ENCODE measurements around the gene SSH2. TPM values are rescaled to one million over a fixed set of nuclear protein-coding genes. Genes with fewer than 3 reads are reported as not detected.

The SSH2 gene
- polyA plus RNA-seq, 1 donor from 2014 or later = 16.6 TPM

DNA sequence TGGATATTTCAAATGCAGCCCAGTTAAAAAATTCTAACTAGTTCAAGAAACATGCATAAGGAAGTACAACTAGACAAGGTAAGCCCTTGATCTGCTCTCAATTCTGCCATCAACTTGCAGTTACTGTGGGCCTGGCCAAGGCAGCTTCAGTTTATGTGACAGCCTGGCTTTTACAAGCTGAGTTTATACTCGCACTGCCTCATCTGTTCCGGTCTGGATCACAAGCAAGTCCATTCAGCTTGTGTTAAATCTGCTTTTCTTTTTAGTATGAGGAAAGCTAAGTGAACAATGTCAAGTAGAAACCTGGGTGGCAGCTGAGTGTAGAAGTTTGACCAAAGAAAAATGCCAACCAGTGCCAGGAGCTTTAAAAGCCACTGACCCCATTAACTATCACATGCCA is 230.7 kb downstream of the SSH2 start:
- H3K4me3 ChIP-seq (ENCODE audit: low read length) = no peak overlapping the region
- no peak overlapping the region for H3K4me2 ChIP-seq (ENCODE audit: low read length)
- H4K20me1 ChIP-seq (ENCODE audit: insufficient read depth) = no peaks in the 10 kb centered on the region
- H3K9me2 ChIP-seq (ENCODE audit: insufficient read depth, low read length) = no peaks in the 10 kb centered on the region
- H3F3A ChIP-seq (ENCODE audit: insufficient read depth, low read length, poor library complexity, severe bottlenecking) = no peaks in the 10 kb centered on the region
- no peak for TF ChIP-seq SMC3 (conservative IDR thresholded peaks at IDR 0.05; ENCODE audit: poor library complexity)
- no peak for TF ChIP-seq POLR2AphosphoS5 (IDR thresholded peaks at IDR 0.05)
- TF ChIP-seq CTCF (IDR thresholded peaks at IDR 0.05; ENCODE audit: poor library complexity, severe bottlenecking) = no peak
- TF ChIP-seq EP300 (conservative IDR thresholded peaks at IDR 0.05; ENCODE audit: poor library complexity, severe bottlenecking) = no peak
- TF ChIP-seq, protein P1, sequence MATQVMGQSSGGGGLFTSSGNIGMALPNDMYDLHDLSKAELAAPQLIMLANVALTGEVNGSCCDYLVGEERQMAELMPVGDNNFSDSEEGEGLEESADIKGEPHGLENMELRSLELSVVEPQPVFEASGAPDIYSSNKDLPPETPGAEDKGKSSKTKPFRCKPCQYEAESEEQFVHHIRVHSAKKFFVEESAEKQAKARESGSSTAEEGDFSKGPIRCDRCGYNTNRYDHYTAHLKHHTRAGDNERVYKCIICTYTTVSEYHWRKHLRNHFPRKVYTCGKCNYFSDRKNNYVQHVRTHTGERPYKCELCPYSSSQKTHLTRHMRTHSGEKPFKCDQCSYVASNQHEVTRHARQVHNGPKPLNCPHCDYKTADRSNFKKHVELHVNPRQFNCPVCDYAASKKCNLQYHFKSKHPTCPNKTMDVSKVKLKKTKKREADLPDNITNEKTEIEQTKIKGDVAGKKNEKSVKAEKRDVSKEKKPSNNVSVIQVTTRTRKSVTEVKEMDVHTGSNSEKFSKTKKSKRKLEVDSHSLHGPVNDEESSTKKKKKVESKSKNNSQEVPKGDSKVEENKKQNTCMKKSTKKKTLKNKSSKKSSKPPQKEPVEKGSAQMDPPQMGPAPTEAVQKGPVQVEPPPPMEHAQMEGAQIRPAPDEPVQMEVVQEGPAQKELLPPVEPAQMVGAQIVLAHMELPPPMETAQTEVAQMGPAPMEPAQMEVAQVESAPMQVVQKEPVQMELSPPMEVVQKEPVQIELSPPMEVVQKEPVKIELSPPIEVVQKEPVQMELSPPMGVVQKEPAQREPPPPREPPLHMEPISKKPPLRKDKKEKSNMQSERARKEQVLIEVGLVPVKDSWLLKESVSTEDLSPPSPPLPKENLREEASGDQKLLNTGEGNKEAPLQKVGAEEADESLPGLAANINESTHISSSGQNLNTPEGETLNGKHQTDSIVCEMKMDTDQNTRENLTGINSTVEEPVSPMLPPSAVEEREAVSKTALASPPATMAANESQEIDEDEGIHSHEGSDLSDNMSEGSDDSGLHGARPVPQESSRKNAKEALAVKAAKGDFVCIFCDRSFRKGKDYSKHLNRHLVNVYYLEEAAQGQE (IDR thresholded peaks at IDR 0.05; ENCODE audit: borderline replicate concordance) = no peak
- TF ChIP-seq RAD21 (conservative IDR thresholded peaks at IDR 0.05) = no peak
- TF ChIP-seq TAF1 (IDR thresholded peaks at IDR 0.05; ENCODE audit: low read depth) = no peak
- no peak for TF ChIP-seq MXI1 (conservative IDR thresholded peaks at IDR 0.05; ENCODE audit: poor library complexity, severe bottlenecking)
- no peak for TF ChIP-seq EZH2 (IDR thresholded peaks at IDR 0.05; ENCODE audit: borderline replicate concordance, insufficient read depth, low read length, poor library complexity, severe bottlenecking)
- H3K9me3 ChIP-seq (ENCODE audit: low read length) = no peaks in the 10 kb centered on the region
- no peak overlapping the region for H3K27ac ChIP-seq (ENCODE audit: low read length)
- H3K9ac ChIP-seq (ENCODE audit: low read length) = no peak overlapping the region
- H3K27me3 ChIP-seq (ENCODE audit: insufficient read depth, low read depth, low read length) = no peaks in the 10 kb centered on the region
- peaks cover 4% of the 10 kb centered on the region for H3K36me3 ChIP-seq (ENCODE audit: insufficient read depth, low read length)
- no peak overlapping the region for H2AFZ ChIP-seq (ENCODE audit: low read depth, low read length)
- H3K79me2 ChIP-seq (replicated peaks; ENCODE audit: insufficient read depth, low read length) = no peaks in the 10 kb centered on the region

- TF ChIP-seq CTCF (IDR thresholded peaks at IDR 0.05; ENCODE audit: poor library complexity, severe bottlenecking) = no peak
- no peak for TF ChIP-seq POLR2AphosphoS5 (IDR thresholded peaks at IDR 0.05)
- TF ChIP-seq SMC3 (conservative IDR thresholded peaks at IDR 0.05; ENCODE audit: poor library complexity) = no peak
- no peak for TF ChIP-seq TAF1 (IDR thresholded peaks at IDR 0.05; ENCODE audit: low read depth)
Measured at GRCh38 chr17:29698837-29699236, 231.2 kb downstream of the SSH2 start.

More at GRCh38 chr17:29698837-29699236, 231.2 kb downstream of the SSH2 start:
- Histone ChIP-seq H3K79me2 (replicated peaks; ENCODE audit: insufficient read depth, low read length) (no peaks in the 10 kb centered on the region), H3K4me2 (ENCODE audit: low read length) (no peak overlapping the region), H3K4me3 (ENCODE audit: low read length) (no peak overlapping the region), H2AFZ (ENCODE audit: low read depth, low read length) (no peak overlapping the region), H3K27me3 (ENCODE audit: insufficient read depth, low read depth, low read length) (no peaks in the 10 kb centered on the region), H3K9ac (ENCODE audit: low read length) (no peak overlapping the region), H3K36me3 (ENCODE audit: insufficient read depth, low read length) (peaks cover 9% of the 10 kb centered on the region), H4K20me1 (ENCODE audit: insufficient read depth) (no peaks in the 10 kb centered on the region), H3K9me2 (ENCODE audit: insufficient read depth, low read length) (no peaks in the 10 kb centered on the region), H3K27ac (ENCODE audit: low read length) (no peak overlapping the region), H3K9me3 (ENCODE audit: low read length) (no peaks in the 10 kb centered on the region), H3F3A (ENCODE audit: insufficient read depth, low read length, poor library complexity, severe bottlenecking) (no peaks in the 10 kb centered on the region)

Data from neural cell (in vitro differentiated cells).